ENCODE results near the gene RNASE4. TPM values are rescaled to one million over a fixed set of nuclear protein-coding genes. Genes with fewer than 3 reads are reported as not detected.

The RNASE4 gene
- total RNA-seq, 4 donors from 2014 or later: 5.8 to 51.7 (median 33.6) TPM

DNA sequence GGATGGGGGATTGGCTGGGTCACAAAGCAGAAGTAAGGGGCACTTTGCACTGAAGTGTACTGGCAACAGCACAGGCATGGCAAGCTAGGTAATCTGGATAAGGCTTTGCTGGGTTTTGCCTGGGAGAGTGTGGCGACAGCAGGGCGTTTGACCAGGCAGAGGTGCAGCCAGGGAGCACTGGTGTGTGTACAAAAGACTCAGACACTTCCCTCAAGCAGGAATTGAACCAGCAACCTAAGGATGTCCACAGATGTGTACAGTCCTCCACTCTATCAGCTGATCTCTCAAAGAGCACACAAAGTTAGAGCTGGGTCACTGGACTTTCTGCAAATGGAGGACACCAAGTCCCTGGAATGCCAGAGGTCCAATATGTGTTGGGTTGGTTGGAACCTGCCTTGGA, 15.4 kb upstream of the RNASE4 start:
- Histone ChIP-seq H3K27ac (peak overlapping the region in 2 of 4 donors; percentile 29 to 74), H3K36me3 (no peaks in the 10 kb centered on the region), H3K4me1 (no peaks in the 10 kb centered on the region), H3K4me3 (no peak overlapping the region), H3K27me3 (no peaks in the 10 kb centered on the region), H3K9me3 (no peaks in the 10 kb centered on the region)
- TF ChIP-seq POLR2A (IDR thresholded peaks at IDR 0.05): no peak
- TF ChIP-seq, protein P1, sequence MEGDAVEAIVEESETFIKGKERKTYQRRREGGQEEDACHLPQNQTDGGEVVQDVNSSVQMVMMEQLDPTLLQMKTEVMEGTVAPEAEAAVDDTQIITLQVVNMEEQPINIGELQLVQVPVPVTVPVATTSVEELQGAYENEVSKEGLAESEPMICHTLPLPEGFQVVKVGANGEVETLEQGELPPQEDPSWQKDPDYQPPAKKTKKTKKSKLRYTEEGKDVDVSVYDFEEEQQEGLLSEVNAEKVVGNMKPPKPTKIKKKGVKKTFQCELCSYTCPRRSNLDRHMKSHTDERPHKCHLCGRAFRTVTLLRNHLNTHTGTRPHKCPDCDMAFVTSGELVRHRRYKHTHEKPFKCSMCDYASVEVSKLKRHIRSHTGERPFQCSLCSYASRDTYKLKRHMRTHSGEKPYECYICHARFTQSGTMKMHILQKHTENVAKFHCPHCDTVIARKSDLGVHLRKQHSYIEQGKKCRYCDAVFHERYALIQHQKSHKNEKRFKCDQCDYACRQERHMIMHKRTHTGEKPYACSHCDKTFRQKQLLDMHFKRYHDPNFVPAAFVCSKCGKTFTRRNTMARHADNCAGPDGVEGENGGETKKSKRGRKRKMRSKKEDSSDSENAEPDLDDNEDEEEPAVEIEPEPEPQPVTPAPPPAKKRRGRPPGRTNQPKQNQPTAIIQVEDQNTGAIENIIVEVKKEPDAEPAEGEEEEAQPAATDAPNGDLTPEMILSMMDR (IDR thresholded peaks at IDR 0.05): no peak
- no peak for DNase-seq

DNA sequence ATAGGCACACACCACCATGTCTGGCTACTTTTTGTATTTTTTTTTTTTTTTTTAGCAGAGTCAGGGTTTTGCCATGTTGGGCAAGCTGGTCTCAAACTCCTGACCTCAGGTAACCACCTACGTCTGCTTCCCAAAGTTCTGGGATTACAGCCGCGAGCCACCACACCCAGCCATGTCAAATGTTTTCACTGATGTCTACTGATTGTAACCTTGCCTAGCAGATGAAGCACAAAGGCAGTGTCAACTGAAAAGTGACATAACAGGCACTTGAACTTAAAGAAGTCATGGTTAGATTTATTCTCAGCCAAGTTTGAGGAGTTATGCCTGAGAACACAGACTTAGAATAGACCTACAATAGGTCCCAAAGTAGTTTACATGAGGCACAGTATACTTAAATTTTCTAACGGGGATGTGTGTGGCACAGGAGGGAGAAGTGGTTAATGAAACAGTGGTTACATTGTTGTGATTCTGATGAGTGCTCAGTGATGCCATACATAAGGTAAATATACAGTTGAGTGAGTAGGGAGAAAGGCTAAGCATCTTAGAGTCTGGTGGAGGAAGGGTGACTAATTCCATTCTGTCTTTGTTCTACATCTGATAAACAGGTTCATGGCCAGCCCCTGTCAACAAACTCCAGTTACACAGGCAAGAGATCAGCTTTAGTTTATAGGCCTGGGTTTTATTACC, 12.6 kb upstream of the RNASE4 start:
- Histone ChIP-seq H3K27ac (no peak overlapping the region), H3K4me3 (no peak overlapping the region), H3K36me3 (no peaks in the 10 kb centered on the region), H3K4me1 (no peaks in the 10 kb centered on the region), H3K9me3 (no peaks in the 10 kb centered on the region), H3K27me3 (no peaks in the 10 kb centered on the region)
- no peak for DNase-seq
- TF ChIP-seq, protein P1 (IDR thresholded peaks at IDR 0.05): no peak
- TF ChIP-seq POLR2A (IDR thresholded peaks at IDR 0.05): no peak

GRCh38 chr14:20675669-20676068, 8.7 kb upstream of the RNASE4 start:
- Histone ChIP-seq H3K27me3 (no peaks in the 10 kb centered on the region), H3K4me1 (peaks cover 0 to 10% (median 4%) of the 10 kb centered on the region in 4 donors), H3K27ac (no peak overlapping the region), H3K36me3 (no peaks in the 10 kb centered on the region), H3K9me3 (no peaks in the 10 kb centered on the region), H3K4me3 (no peak overlapping the region)
- TF ChIP-seq, protein P1 (IDR thresholded peaks at IDR 0.05): no peak
- TF ChIP-seq POLR2A (IDR thresholded peaks at IDR 0.05): no peak
- DNase-seq: no peak

GRCh38 chr14:20676072-20676471, 8.3 kb upstream of the RNASE4 start:
- H3K9me3 ChIP-seq: no peaks in the 10 kb centered on the region
- peaks cover 0 to 14% (median 7%) of the 10 kb centered on the region in 4 donors for H3K4me1 ChIP-seq
- H3K27me3 ChIP-seq: no peaks in the 10 kb centered on the region
- no peak overlapping the region for H3K4me3 ChIP-seq
- TF ChIP-seq, protein P1 (IDR thresholded peaks at IDR 0.05): no peak
- TF ChIP-seq POLR2A (IDR thresholded peaks at IDR 0.05): no peak
- H3K27ac ChIP-seq: no peak overlapping the region
- no peaks in the 10 kb centered on the region for H3K36me3 ChIP-seq
- no peak for DNase-seq

- Histone ChIP-seq H3K36me3 (no peaks in the 10 kb centered on the region), H3K27ac (peak overlapping the region in 2 of 4 donors; percentile 99), H3K9me3 (no peaks in the 10 kb centered on the region), H3K4me1 (peaks cover 0 to 14% (median 8%) of the 10 kb centered on the region in 4 donors), H3K27me3 (no peaks in the 10 kb centered on the region), H3K4me3 (no peak overlapping the region)
- DNase-seq: no peak
- TF ChIP-seq, protein P1 (IDR thresholded peaks at IDR 0.05): no peak
- TF ChIP-seq POLR2A (IDR thresholded peaks at IDR 0.05): no peak
These were observed 4.5 kb upstream of the RNASE4 start for GRCh38 chr14:20679907-20680306.

All from Peyer's patch (tissue), 4 donors.